ENCODE measurements around the gene SIK3.

Gene SIK3

GRCh38 chr11:117073539-117073938 is 24.7 kb downstream of the SIK3 start:
- no peak for TF ChIP-seq CTCF (IDR thresholded peaks at IDR 0.05; ENCODE audit: extremely low read depth, insufficient read depth, missing control alignments)
- in situ Hi-C loops (cut with MboI; ENCODE audit: low pct_unique_long_range_greater_than_20kb, low sequenced_read_pairs, unreplicated experiment): no loop called here
- no peak for DNase-seq (ENCODE audit: low spot score)

GRCh38 chr11:117072517-117073461 is 25.4 kb downstream of the SIK3 start:
- no peak for TF ChIP-seq CTCF (IDR thresholded peaks at IDR 0.05; ENCODE audit: extremely low read depth, insufficient read depth, missing control alignments)
- no peak for DNase-seq (ENCODE audit: low spot score)
- in situ Hi-C loops (cut with MboI; ENCODE audit: low pct_unique_long_range_greater_than_20kb, low sequenced_read_pairs, unreplicated experiment): no loop called here

DNA sequence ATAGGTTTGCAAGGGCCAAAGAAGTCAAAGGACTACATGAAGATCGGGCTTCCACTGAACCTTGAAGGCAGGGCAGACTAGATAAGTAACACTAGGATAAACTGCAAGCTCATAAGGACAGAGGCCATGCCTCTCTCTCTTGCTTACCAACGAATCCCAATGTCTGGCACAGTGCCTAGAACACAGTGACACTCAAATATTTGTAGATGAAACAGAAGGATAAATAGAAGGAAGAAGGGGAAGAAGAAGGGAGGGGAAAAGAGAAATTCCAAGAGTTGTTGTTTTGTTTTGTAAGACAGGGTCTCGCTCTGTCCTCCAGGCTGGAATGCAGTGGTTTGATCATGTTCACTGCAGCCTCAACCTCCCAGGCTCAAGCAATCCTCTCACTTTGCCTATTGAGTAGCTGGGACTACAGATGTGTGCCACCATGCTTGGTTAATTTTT is 26.9 kb downstream of the SIK3 start:
- in situ Hi-C loops (cut with MboI; ENCODE audit: low pct_unique_long_range_greater_than_20kb, low sequenced_read_pairs, unreplicated experiment): no loop called here

GRCh38 chr11:117070016-117070415 is 28.2 kb downstream of the SIK3 start:
- in situ Hi-C loops (cut with MboI; ENCODE audit: low pct_unique_long_range_greater_than_20kb, low sequenced_read_pairs, unreplicated experiment): no loop called here
- TF ChIP-seq CTCF (IDR thresholded peaks at IDR 0.05; ENCODE audit: extremely low read depth, insufficient read depth, missing control alignments): no peak
- DNase-seq (ENCODE audit: low spot score): no peak

More for the DNA sequence above, 26.9 kb downstream of the SIK3 start:
- no peak for DNase-seq (ENCODE audit: low spot score)
- no peak for TF ChIP-seq CTCF (IDR thresholded peaks at IDR 0.05; ENCODE audit: extremely low read depth, insufficient read depth, missing control alignments)

DNA sequence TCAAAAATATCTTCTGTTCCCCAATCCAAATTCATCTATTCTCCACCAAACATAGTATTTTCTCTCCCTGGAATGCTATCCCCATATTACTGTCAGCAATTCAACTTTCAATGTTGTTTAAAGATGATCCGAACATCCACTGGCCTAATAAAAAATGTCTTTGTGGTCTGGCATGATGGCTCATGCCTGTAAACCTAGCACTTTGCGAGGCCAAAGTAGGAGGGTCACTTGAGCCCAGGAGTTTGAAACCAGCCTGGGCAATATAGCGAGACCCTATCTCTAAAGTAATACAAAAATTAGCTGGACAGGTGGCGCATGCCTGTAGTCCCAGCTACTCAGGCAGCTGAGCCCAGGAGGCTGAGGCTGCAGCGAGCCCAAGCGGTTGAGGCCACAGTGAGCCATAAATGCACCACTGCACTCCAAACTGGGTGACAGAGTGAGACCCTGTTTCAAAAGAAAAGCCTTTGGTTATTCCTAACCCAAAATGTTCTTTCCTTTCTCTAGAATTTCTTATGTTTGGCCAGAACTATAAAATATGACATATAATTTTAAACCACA is 29.8 kb downstream of the SIK3 start:
- TF ChIP-seq CTCF (IDR thresholded peaks at IDR 0.05; ENCODE audit: extremely low read depth, insufficient read depth, missing control alignments): no peak
- in situ Hi-C loops (cut with MboI; ENCODE audit: low pct_unique_long_range_greater_than_20kb, low sequenced_read_pairs, unreplicated experiment): no loop called here
- DNase-seq (ENCODE audit: low spot score): no peak

- in situ Hi-C loops (cut with MboI; ENCODE audit: low pct_unique_long_range_greater_than_20kb, low sequenced_read_pairs, unreplicated experiment): no loop called here
- no peak for TF ChIP-seq CTCF (IDR thresholded peaks at IDR 0.05; ENCODE audit: extremely low read depth, insufficient read depth, missing control alignments)
- DNase-seq (ENCODE audit: low spot score): no peak
Measured at GRCh38 chr11:117066959-117067358, 31.3 kb downstream of the SIK3 start.

Data from GM13977 (cell line).